C4-2B (cell line): ENCODE measurements around the gene ARHGAP15.

Experiments used
- H3K27ac ChIP-seq: fragments of 450-650 bp; 2 replicates; pipeline ENCODE4 v1.5.1; 2017
- ZFX ChIP-seq: fragments of 450-650 bp; IDR thresholded peaks from 2 replicates; pipeline ENCODE4 v1.6.1; 2017
- TF ChIP-seq, protein P1 (sequence below): fragments of 450-650 bp; conservative IDR thresholded peaks from 2 replicates; pipeline ENCODE4 v1.5.1; 2017; ENCODE audit warnings: mild to moderate bottlenecking

Gene ARHGAP15

DNA sequence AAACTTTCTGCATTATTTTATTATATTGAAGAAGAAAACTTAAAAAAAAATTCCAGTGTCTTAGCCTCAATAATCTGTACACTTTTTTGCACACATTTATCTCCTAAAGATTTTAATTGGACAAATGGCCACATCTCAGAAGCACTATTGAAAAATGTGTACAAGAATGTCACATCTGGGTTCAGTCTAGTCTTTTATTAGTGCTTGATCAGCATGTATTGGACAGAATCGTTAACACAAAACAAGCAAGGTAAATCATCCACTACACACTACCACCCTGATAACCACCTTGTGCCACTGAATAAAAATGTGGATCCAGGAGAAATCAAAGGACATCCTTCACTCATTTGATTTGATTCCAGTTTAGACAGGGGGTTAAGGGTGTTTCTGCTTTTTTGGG, 554.8 kb downstream of the ARHGAP15 start:
- TF ChIP-seq, protein P1, sequence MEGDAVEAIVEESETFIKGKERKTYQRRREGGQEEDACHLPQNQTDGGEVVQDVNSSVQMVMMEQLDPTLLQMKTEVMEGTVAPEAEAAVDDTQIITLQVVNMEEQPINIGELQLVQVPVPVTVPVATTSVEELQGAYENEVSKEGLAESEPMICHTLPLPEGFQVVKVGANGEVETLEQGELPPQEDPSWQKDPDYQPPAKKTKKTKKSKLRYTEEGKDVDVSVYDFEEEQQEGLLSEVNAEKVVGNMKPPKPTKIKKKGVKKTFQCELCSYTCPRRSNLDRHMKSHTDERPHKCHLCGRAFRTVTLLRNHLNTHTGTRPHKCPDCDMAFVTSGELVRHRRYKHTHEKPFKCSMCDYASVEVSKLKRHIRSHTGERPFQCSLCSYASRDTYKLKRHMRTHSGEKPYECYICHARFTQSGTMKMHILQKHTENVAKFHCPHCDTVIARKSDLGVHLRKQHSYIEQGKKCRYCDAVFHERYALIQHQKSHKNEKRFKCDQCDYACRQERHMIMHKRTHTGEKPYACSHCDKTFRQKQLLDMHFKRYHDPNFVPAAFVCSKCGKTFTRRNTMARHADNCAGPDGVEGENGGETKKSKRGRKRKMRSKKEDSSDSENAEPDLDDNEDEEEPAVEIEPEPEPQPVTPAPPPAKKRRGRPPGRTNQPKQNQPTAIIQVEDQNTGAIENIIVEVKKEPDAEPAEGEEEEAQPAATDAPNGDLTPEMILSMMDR: no peak
- TF ChIP-seq ZFX: no peak
- H3K27ac ChIP-seq: no peak overlapping the region

GRCh38 chr2:143684551-143685320, 555.5 kb downstream of the ARHGAP15 start:
- H3K27ac ChIP-seq: no peak overlapping the region
- TF ChIP-seq, protein P1: no peak
- no peak for TF ChIP-seq ZFX

GRCh38 chr2:143685421-143686078, 556.3 kb downstream of the ARHGAP15 start:
- no peak for TF ChIP-seq ZFX
- TF ChIP-seq, protein P1: no peak
- H3K27ac ChIP-seq: no peak overlapping the region

DNA sequence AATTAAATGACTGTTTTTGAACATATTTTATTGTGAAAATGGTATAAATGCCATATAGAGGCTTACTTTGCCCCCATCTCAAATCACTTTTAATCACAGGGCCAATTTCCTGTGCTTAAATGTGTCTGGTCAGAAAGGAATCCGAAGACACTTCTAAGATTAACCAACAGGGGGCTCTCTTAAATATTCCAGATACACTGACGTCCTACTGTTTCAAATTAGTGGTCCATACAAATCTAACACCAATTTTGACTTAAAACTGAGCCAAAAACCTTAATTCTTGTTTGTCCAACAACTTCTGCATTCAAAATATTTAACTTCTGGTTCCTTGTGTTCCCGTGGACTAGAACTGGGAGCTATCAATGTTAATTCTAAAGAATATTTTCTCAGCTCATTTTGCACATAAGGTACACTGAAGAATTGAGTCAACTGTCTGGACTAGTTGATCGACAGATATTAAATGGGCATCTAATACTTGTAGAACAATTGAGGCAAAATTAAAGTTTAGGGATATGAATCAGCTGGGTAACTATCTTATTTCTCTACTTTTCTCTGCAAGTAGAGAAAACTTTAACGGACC, 557.5 kb downstream of the ARHGAP15 start:
- TF ChIP-seq, protein P1: peak; percentile 68
- no peak for TF ChIP-seq ZFX
- H3K27ac ChIP-seq: no peak overlapping the region

DNA sequence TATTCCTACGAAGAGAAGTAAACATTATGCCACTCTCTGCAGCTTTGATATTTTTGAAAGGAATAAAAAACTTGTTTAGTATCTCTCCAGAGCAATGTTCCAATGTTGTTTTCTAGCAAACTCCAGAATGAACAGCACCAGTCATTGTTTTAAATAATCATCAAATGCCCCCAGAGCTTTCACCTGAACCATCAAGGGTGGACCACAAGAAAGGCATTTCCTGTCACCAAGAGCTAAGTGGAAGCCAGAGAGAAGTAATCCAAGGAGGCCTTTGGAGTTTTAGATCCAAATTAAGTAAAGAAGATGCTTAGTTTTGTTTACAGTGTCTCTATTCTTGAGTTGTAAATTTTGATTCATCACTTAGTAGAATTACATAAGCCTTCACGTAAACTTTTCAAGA, 559.0 kb downstream of the ARHGAP15 start:
- no peak for TF ChIP-seq ZFX
- TF ChIP-seq, protein P1: no peak
- H3K27ac ChIP-seq: no peak overlapping the region

GRCh38 chr2:143688815-143689214, 559.6 kb downstream of the ARHGAP15 start:
- no peak for TF ChIP-seq ZFX
- TF ChIP-seq, protein P1: no peak
- H3K27ac ChIP-seq: no peak overlapping the region

- no peak overlapping the region for H3K27ac ChIP-seq
- TF ChIP-seq, protein P1: no peak
- TF ChIP-seq ZFX: no peak
Observed at GRCh38 chr2:143689541-143689940, 560.3 kb downstream of the ARHGAP15 start.
